ENCODE data around the gene EPS8L1.
A peak's percentile ranks its signal among the peaks of the same experiment; 100 is the strongest.

Gene EPS8L1

DNA sequence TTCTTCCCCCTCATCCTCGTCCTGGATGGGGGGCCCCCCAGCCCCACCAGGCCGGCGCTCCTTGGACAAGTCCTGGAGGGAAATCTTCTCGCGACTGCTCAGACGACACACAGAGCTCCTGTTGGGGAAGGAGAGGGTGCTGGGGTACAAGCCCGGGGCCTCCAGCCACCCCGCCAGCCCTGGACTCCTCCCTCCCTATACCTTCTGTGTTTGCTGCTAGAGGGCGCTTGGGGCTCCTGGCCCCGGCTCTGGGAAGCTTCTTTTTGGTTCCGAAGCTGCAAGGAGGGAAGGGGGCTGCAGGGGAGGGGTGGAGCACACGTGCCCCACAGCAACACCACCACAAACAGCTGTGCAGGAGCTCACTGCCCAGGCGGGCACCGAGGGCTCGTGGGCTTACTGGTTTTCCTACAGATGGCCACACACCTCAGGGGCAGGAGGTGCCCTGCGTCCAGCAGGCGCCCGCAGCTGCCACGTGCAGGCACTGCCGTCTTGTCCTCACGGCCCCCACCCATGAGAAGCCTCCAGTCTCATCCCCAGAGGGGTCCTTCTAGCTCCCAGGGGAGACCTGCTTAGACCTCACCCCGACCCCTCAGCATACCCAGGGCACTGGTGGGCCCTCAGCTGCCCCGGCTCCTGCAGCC is 20.5 kb downstream of the EPS8L1 start:
- peaks cover 11% of the 10 kb centered on the region for H3K4me1 ChIP-seq (ENCODE audit: insufficient read depth, low read length, severe bottlenecking)
- no peaks in the 10 kb centered on the region for H3K9me3 ChIP-seq (ENCODE audit: low read length)
- TF ChIP-seq EZH2 (IDR thresholded peaks at IDR 0.05; ENCODE audit: borderline replicate concordance, low read length): no peak
- TF ChIP-seq, protein P1, sequence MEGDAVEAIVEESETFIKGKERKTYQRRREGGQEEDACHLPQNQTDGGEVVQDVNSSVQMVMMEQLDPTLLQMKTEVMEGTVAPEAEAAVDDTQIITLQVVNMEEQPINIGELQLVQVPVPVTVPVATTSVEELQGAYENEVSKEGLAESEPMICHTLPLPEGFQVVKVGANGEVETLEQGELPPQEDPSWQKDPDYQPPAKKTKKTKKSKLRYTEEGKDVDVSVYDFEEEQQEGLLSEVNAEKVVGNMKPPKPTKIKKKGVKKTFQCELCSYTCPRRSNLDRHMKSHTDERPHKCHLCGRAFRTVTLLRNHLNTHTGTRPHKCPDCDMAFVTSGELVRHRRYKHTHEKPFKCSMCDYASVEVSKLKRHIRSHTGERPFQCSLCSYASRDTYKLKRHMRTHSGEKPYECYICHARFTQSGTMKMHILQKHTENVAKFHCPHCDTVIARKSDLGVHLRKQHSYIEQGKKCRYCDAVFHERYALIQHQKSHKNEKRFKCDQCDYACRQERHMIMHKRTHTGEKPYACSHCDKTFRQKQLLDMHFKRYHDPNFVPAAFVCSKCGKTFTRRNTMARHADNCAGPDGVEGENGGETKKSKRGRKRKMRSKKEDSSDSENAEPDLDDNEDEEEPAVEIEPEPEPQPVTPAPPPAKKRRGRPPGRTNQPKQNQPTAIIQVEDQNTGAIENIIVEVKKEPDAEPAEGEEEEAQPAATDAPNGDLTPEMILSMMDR (IDR thresholded peaks at IDR 0.05; ENCODE audit: low read length): no peak; the same call in 1 of the 2 replicates
- no peak overlapping the region for H2AFZ ChIP-seq (ENCODE audit: low read length)
- no peaks in the 10 kb centered on the region for H3K27me3 ChIP-seq (ENCODE audit: insufficient read depth, low read length)
- peaks cover 12% of the 10 kb centered on the region; the same call in 1 of the 2 replicates for H3K36me3 ChIP-seq (ENCODE audit: insufficient read depth, low read length)
- H3K9me2 ChIP-seq (ENCODE audit: low read depth, low read length): no peaks in the 10 kb centered on the region
- H3K4me3 ChIP-seq (ENCODE audit: low read depth, low read length, poor library complexity, severe bottlenecking): no peak overlapping the region
- no peak overlapping the region for H3K4me2 ChIP-seq (ENCODE audit: low read length)
- no peak overlapping the region for H3K27ac ChIP-seq (ENCODE audit: low read depth, low read length, poor library complexity, severe bottlenecking)
- H3K9ac ChIP-seq (ENCODE audit: low read length): no peak overlapping the region
- no peaks in the 10 kb centered on the region for H3K79me2 ChIP-seq (ENCODE audit: insufficient read depth, low read length)
- no peaks in the 10 kb centered on the region for H4K20me1 ChIP-seq (ENCODE audit: insufficient read depth, low read length)
- H3F3A ChIP-seq (ENCODE audit: insufficient read depth, low read length): no peaks in the 10 kb centered on the region

DNA sequence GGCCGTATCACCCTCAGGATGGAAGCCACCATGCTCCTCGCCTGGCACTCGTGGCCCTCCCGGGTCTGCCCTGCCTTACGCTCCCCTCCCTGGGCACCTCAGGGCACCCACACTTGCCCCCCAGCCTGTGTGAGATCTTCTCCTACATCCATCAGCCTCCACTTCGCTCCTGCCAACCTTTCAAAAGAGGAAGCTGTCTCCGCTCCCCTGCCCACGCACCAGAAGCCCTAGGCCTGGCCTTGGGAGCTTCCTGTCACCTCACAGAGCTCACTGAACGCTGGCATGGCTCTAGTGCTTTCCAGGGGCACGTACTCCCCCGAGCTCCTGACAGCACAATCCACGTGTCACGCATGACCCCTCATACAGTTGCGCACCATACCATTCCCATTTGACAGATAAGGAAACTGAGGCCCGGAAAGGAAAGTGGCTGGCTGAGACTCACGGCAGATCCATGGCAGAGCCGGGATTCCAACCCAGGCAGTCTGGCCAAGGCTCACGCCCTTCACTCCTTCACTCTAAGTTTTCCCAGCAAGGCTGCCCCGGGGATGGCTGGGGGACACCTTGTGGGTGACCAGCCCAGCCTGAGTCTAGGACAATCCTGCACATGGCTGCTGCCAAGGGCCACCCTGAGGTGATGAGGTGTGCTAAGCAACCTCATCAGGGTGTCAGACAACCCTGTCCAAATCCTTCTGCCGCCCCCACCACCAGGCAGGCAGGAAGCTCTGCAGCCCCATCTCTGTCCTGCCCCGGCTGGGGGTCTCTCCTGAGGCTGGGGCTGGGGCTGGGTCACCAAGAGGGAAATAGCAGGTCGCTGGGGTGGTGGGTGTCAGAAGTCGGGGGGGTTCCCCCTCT is 22.4 kb downstream of the EPS8L1 start:
- H3K36me3 ChIP-seq (ENCODE audit: insufficient read depth, low read length): peaks cover 21% of the 10 kb centered on the region
- no peak overlapping the region for H3K4me3 ChIP-seq (ENCODE audit: low read depth, low read length, poor library complexity, severe bottlenecking)
- TF ChIP-seq, protein P1 (IDR thresholded peaks at IDR 0.05; ENCODE audit: low read length): no peak
- no peak for TF ChIP-seq EZH2 (IDR thresholded peaks at IDR 0.05; ENCODE audit: borderline replicate concordance, low read length)
- H3K4me1 ChIP-seq (ENCODE audit: insufficient read depth, low read length, severe bottlenecking): peaks cover 11% of the 10 kb centered on the region
- H3K9me2 ChIP-seq (ENCODE audit: low read depth, low read length): no peaks in the 10 kb centered on the region
- H3K9me3 ChIP-seq (ENCODE audit: low read length): no peaks in the 10 kb centered on the region; the same call in 1 of the 2 replicates
- H3F3A ChIP-seq (ENCODE audit: insufficient read depth, low read length): no peaks in the 10 kb centered on the region
- peak overlapping the region; percentile 21 for H3K27ac ChIP-seq (ENCODE audit: low read depth, low read length, poor library complexity, severe bottlenecking)
- H3K79me2 ChIP-seq (ENCODE audit: insufficient read depth, low read length): no peaks in the 10 kb centered on the region
- no peak overlapping the region; the same call in 1 of the 2 replicates for H3K9ac ChIP-seq (ENCODE audit: low read length)
- no peaks in the 10 kb centered on the region for H4K20me1 ChIP-seq (ENCODE audit: insufficient read depth, low read length)
- H3K4me2 ChIP-seq (ENCODE audit: low read length): no peak overlapping the region
- no peak overlapping the region for H2AFZ ChIP-seq (ENCODE audit: low read length)
- H3K27me3 ChIP-seq (ENCODE audit: insufficient read depth, low read length): no peaks in the 10 kb centered on the region

DNA sequence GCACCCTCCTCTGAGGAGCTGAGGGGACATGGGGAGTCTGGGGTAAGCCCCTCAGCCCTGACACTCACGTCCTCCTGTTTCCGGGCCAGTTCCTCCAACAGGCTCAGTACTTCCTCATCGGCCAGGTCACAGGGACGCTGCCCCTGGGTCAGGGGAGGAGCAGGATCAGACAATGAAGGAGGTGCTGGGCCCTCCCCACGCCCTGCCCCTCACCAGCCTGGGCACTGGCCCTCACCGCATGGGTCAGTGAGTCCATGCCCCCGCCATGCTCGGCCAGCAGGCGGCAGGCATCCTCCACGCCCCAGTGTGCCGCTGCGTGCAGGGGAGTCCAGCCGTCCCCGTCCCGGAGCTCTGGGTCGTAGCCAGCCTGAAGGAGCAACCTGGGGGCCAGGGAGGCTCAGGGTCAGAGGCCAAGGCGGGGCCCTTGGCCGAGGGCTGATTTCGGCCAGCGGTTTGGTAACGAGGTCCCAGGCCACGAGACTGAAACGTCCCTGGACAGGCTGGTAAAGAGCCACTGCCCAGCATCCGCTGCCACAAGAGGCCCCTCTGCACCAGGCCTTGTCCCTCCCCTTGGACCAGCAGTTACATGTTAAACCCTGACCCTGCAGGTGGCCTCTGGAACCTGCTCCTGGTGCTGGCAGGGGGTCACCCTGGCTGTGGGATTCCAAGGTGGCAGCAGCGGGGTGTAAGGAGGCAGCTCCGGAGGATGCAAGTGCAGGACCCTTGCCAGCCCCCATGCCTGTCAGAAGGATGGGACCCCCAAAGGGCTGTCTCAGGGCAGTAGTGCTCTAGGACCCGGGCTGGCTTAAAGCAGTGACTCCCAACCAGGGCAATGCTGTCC is 23.3 kb downstream of the EPS8L1 start:
- TF ChIP-seq EZH2 (IDR thresholded peaks at IDR 0.05; ENCODE audit: borderline replicate concordance, low read length): no peak
- TF ChIP-seq, protein P1 (IDR thresholded peaks at IDR 0.05; ENCODE audit: low read length): peak; percentile 48
- H3K4me2 ChIP-seq (ENCODE audit: low read length): no peak overlapping the region
- peaks cover 26% of the 10 kb centered on the region for H3K36me3 ChIP-seq (ENCODE audit: insufficient read depth, low read length)
- peaks cover 11% of the 10 kb centered on the region for H3K4me1 ChIP-seq (ENCODE audit: insufficient read depth, low read length, severe bottlenecking)
- no peaks in the 10 kb centered on the region for H3K27me3 ChIP-seq (ENCODE audit: insufficient read depth, low read length)
- H3K9ac ChIP-seq (ENCODE audit: low read length): no peak overlapping the region
- peaks cover 4% of the 10 kb centered on the region; the same call in 1 of the 2 replicates for H3K9me3 ChIP-seq (ENCODE audit: low read length)
- H3K79me2 ChIP-seq (ENCODE audit: insufficient read depth, low read length): no peaks in the 10 kb centered on the region
- H3K27ac ChIP-seq (ENCODE audit: low read depth, low read length, poor library complexity, severe bottlenecking): no peak overlapping the region
- no peaks in the 10 kb centered on the region for H4K20me1 ChIP-seq (ENCODE audit: insufficient read depth, low read length)
- H3K4me3 ChIP-seq (ENCODE audit: low read depth, low read length, poor library complexity, severe bottlenecking): no peak overlapping the region
- no peaks in the 10 kb centered on the region for H3F3A ChIP-seq (ENCODE audit: insufficient read depth, low read length)
- no peaks in the 10 kb centered on the region for H3K9me2 ChIP-seq (ENCODE audit: low read depth, low read length)
- H2AFZ ChIP-seq (ENCODE audit: low read length): no peak overlapping the region
